Measurements from ENCODE around the gene USP30. TPM values are rescaled to one million over a fixed set of nuclear protein-coding genes. Genes with fewer than 3 reads are reported as not detected.

The USP30 gene
- total RNA-seq, 6 experiments from 2014 or later: 8.0 to 11.7 (median 10.4) TPM

DNA sequence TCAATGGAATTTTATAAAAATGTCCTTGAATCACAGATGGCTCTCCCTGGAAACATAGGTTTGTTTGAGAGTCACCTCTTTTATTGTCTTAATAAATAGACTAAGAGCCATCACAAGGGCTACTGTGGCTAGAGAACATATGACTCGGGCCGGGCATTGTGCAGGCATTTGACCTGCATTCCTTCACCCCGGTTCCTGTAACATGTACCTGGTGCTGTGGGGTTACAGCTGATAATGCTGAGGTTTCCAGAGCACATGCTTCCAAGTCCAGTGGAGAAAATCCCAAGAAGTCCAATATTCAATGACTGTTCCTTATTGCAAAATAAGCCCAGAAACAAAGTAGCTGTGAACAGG is 63.0 kb downstream of the USP30 start:
- no peak for DNase-seq
- no peaks in the 10 kb centered on the region for H3K9me3 Mint-ChIP-seq
- TF ChIP-seq, protein P1, sequence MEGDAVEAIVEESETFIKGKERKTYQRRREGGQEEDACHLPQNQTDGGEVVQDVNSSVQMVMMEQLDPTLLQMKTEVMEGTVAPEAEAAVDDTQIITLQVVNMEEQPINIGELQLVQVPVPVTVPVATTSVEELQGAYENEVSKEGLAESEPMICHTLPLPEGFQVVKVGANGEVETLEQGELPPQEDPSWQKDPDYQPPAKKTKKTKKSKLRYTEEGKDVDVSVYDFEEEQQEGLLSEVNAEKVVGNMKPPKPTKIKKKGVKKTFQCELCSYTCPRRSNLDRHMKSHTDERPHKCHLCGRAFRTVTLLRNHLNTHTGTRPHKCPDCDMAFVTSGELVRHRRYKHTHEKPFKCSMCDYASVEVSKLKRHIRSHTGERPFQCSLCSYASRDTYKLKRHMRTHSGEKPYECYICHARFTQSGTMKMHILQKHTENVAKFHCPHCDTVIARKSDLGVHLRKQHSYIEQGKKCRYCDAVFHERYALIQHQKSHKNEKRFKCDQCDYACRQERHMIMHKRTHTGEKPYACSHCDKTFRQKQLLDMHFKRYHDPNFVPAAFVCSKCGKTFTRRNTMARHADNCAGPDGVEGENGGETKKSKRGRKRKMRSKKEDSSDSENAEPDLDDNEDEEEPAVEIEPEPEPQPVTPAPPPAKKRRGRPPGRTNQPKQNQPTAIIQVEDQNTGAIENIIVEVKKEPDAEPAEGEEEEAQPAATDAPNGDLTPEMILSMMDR (IDR thresholded peaks at IDR 0.05): no peak
- no peak overlapping the region for H3K4me3 Mint-ChIP-seq
- no peak overlapping the region for H3K27ac Mint-ChIP-seq
- no peaks in the 10 kb centered on the region for H3K36me3 Mint-ChIP-seq (ENCODE audit: low read depth)
- H3K27me3 Mint-ChIP-seq (ENCODE audit: insufficient read depth): peaks cover 3% of the 10 kb centered on the region
- H3K4me1 Mint-ChIP-seq (ENCODE audit: low read depth): peaks cover 24% of the 10 kb centered on the region

DNA sequence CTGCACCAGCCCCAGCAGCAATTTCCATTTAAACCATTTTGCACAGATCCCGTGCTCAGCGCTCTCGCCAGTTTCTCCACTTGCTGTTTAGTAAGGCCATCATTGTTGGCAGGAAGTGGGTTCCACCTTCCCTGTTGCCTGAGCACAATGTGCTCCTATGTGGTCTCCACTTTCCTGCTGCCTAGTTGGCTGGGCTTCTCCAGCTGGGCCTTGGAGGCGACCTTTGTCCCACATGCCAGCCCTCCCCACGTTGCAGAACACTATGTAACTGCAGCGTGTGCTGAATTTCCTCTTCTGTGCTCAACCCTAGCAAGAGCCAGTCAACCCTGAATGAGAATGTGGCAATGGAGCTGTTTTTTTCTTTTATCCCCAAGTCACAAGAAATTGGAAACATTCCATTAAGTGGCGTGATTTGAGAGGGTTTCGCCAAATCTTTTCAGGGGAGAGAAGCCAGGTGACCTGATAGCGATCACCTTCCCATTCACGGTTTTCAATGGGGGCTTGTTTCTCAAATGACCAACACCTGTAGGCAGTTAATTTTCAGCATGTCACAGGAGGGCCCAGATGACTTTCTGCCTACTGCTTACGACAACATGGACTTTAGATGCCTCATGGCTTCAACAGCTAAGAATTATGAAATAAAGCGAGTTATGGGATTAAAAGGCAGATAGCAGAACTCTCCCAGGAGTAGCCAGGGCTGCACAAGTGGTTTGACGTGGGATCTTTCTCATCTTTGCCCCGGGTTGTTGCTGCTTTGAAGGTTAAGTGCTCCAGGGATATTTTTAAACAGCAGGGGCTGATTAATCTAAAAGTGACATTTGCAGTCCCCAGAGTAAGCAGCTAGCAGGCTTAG is 63.6 kb downstream of the USP30 start, which contains the start of gene ACACB:
ACACB (plus strand) TSS at position 830 of the 853 bp plus-strand sequence. CDS start 22,819 bp downstream, outside the sequence.
- DNase-seq: no peak
- no peak within 1 kb of the TSS for H3K4me3 Mint-ChIP-seq
- peaks cover 18% of the 10 kb centered on the region for H3K4me1 Mint-ChIP-seq (ENCODE audit: low read depth)

DNA sequence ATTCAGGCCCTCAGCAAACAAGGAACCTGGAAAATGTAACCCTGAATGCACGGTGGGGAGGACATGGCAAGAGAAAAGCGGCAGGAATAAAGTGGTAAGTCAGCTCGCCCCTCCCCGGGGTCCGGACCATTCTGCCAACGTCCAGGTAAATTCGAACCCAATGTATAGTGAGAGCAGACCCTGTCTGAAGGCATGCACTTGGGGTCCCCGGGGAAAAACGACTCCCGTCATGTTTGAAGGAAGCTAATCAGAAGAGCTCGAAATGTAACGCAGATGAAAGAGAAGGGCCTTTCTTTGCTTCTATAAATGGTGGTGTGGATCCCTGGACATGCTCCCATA is 64.2 kb downstream of the USP30 start:
- peaks cover 14% of the 10 kb centered on the region for H3K4me1 Mint-ChIP-seq (ENCODE audit: low read depth)
- no peaks in the 10 kb centered on the region for H3K36me3 Mint-ChIP-seq (ENCODE audit: low read depth)
- DNase-seq: no peak
- peaks cover 4% of the 10 kb centered on the region for H3K27me3 Mint-ChIP-seq (ENCODE audit: insufficient read depth)
- H3K4me3 Mint-ChIP-seq: no peak overlapping the region
- no peaks in the 10 kb centered on the region for H3K9me3 Mint-ChIP-seq
- TF ChIP-seq, protein P1 (IDR thresholded peaks at IDR 0.05): no peak
- no peak overlapping the region for H3K27ac Mint-ChIP-seq

More for the DNA sequence above, 63.6 kb downstream of the USP30 start, which contains the start of gene ACACB:
- Mint-ChIP-seq H3K36me3 (ENCODE audit: low read depth) (no peaks in the 10 kb centered on the region), H3K27me3 (ENCODE audit: insufficient read depth) (peaks cover 4% of the 10 kb centered on the region), H3K27ac (no peak within 1 kb of the TSS), H3K9me3 (no peaks in the 10 kb centered on the region)
- TF ChIP-seq, protein P1 (IDR thresholded peaks at IDR 0.05): no peak

DNA sequence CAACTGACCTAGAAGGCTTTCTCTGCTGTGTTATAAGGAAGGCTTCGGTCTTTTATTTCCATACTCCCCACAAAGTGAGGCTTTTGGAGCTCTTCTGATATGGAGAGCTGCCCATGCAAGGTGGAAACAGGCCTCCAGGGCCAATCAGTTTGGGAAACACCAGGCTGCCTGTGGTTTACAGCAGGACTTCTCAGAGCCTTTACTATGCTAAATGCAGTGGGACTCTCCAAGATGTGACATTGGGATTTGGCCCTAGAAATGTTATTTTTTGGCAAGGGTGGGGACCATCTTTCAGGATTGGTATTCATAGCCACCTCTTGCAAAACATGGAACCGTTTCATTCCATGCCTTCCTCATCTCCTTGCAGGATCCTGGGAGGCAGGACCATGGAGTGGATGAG is 67.7 kb downstream of the USP30 start:
- Mint-ChIP-seq H3K27ac (no peak overlapping the region), H3K27me3 (ENCODE audit: insufficient read depth) (peaks cover 4% of the 10 kb centered on the region), H3K4me3 (no peak overlapping the region), H3K4me1 (ENCODE audit: low read depth) (no peaks in the 10 kb centered on the region), H3K9me3 (no peaks in the 10 kb centered on the region), H3K36me3 (ENCODE audit: low read depth) (no peaks in the 10 kb centered on the region)
- DNase-seq: no peak
- TF ChIP-seq, protein P1 (IDR thresholded peaks at IDR 0.05): no peak

- Mint-ChIP-seq H3K27me3 (ENCODE audit: insufficient read depth) (peaks cover 4% of the 10 kb centered on the region), H3K36me3 (ENCODE audit: low read depth) (no peaks in the 10 kb centered on the region)
These were observed 68.2 kb downstream of the USP30 start for GRCh38 chr12:109120557-109120956.

More at GRCh38 chr12:109120557-109120956, 68.2 kb downstream of the USP30 start:
- TF ChIP-seq, protein P1 (IDR thresholded peaks at IDR 0.05): no peak
- DNase-seq: no peak
- H3K27ac Mint-ChIP-seq: no peak overlapping the region
- H3K9me3 Mint-ChIP-seq: no peaks in the 10 kb centered on the region
- no peaks in the 10 kb centered on the region for H3K4me1 Mint-ChIP-seq (ENCODE audit: low read depth)
- H3K4me3 Mint-ChIP-seq: no peak overlapping the region

Data from HFFc6 (cell line).